Dendritic cell treated with granulocyte-macrophage colony-stimulating factor and Interleukin-4, amounts not matched to agents 40 ng/mL and 50 ng/mL, for 4 days (primary cell): ENCODE data around the gene BAIAP2L1.
A peak's percentile ranks its signal among the peaks of the same experiment; 100 is the strongest.
"Not testable (repeated sequence)": the region's sequence is repeated elsewhere in the genome, so short reads cannot be mapped to it uniquely, and the experiment has no call there.

ENCODE experiments used
- H3K27ac Mint-ChIP-seq: one replicate; pipeline ENCODE4 v1.8.0; 2022; ENCODE audit warnings: mild to moderate bottlenecking, mixed read lengths
- H3K27me3 Mint-ChIP-seq: one replicate; pipeline ENCODE4 v1.8.0; 2022; ENCODE audit warnings: mild to moderate bottlenecking, mixed read lengths
- H3K36me3 Mint-ChIP-seq: one replicate; pipeline ENCODE4 v1.8.0; 2022; ENCODE audit warnings: low read depth, mixed read lengths
- H3K4me1 Mint-ChIP-seq: one replicate; pipeline ENCODE4 v1.8.0; 2022; ENCODE audit warnings: low read depth, mixed read lengths
- H3K4me3 Mint-ChIP-seq: one replicate; pipeline ENCODE4 v1.8.0; 2022; ENCODE audit warnings: mild to moderate bottlenecking, moderate library complexity, mixed read lengths
- H3K9me3 Mint-ChIP-seq: one replicate; pipeline ENCODE4 v1.8.0; 2022; ENCODE audit warnings: mixed read lengths
- intact Hi-C: fragments of 100-400 bp; cut with micrococcal nuclease; formaldehyde crosslinking; loops from one replicate; pipeline ENCODE4 v1.15.0; 2022

The BAIAP2L1 gene

GRCh38 chr7:98414205-98414900, 13.5 kb upstream of the BAIAP2L1 start:
- H3K9me3 Mint-ChIP-seq: no peaks in the 10 kb centered on the region
- no peak overlapping the region for H3K27ac Mint-ChIP-seq
- no peaks in the 10 kb centered on the region for H3K36me3 Mint-ChIP-seq
- peaks cover 32% of the 10 kb centered on the region for H3K4me1 Mint-ChIP-seq
- intact Hi-C loops: no loop called here
- peaks cover 33% of the 10 kb centered on the region for H3K27me3 Mint-ChIP-seq
- H3K4me3 Mint-ChIP-seq: no peak overlapping the region

GRCh38 chr7:98413655-98414054, 12.8 kb upstream of the BAIAP2L1 start:
- H3K4me3 Mint-ChIP-seq, H3K9me3 Mint-ChIP-seq, H3K36me3 Mint-ChIP-seq, intact Hi-C loops, H3K27ac Mint-ChIP-seq: not testable (repeated sequence)
- Mint-ChIP-seq H3K27me3 (peaks cover 29% of the 10 kb centered on the region), H3K4me1 (peaks cover 27% of the 10 kb centered on the region)

GRCh38 chr7:98409843-98410242, 9.0 kb upstream of the BAIAP2L1 start:
- Mint-ChIP-seq H3K36me3 (no peaks in the 10 kb centered on the region), H3K9me3 (no peaks in the 10 kb centered on the region), H3K4me3 (no peak overlapping the region), H3K27me3 (peaks cover 27% of the 10 kb centered on the region), H3K27ac (no peak overlapping the region), H3K4me1 (peaks cover 6% of the 10 kb centered on the region)
- intact Hi-C loops: no loop called here

- intact Hi-C loops, H3K4me3 Mint-ChIP-seq, H3K27ac Mint-ChIP-seq, H3K4me1 Mint-ChIP-seq, H3K36me3 Mint-ChIP-seq, H3K9me3 Mint-ChIP-seq: not testable (repeated sequence)
- H3K27me3 Mint-ChIP-seq: peaks cover 30% of the 10 kb centered on the region
Measured at GRCh38 chr7:98408146-98408545, 7.3 kb upstream of the BAIAP2L1 start.

- H3K4me1 Mint-ChIP-seq: peaks cover 7% of the 10 kb centered on the region
- no peak overlapping the region for H3K27ac Mint-ChIP-seq
- intact Hi-C loops: no loop called here
- no peaks in the 10 kb centered on the region for H3K9me3 Mint-ChIP-seq
- peaks cover 39% of the 10 kb centered on the region for H3K27me3 Mint-ChIP-seq
- no peaks in the 10 kb centered on the region for H3K36me3 Mint-ChIP-seq
- H3K4me3 Mint-ChIP-seq: no peak overlapping the region
Measured at GRCh38 chr7:98406827-98407226, 5.9 kb upstream of the BAIAP2L1 start.

- Mint-ChIP-seq H3K4me3 (no peak overlapping the region), H3K36me3 (no peaks in the 10 kb centered on the region)
- intact Hi-C loops: no loop called here
Measured at GRCh38 chr7:98404840-98405239, 4.0 kb upstream of the BAIAP2L1 start.

GRCh38 chr7:98399890-98400541, 874 bp downstream of the BAIAP2L1 start:
- Mint-ChIP-seq H3K9me3 (no peaks in the 10 kb centered on the region), H3K4me1 (peaks cover 7% of the 10 kb centered on the region), H3K36me3 (no peaks in the 10 kb centered on the region), H3K4me3 (peak overlapping the region; percentile 20), H3K27ac (no peak overlapping the region), H3K27me3 (peaks cover 72% of the 10 kb centered on the region)
- intact Hi-C loops: loop anchor here (10.0 kb wide), 1 partner anchor 135 kb away; no protein-coding TSS in a partner anchor

More at GRCh38 chr7:98404840-98405239, 4.0 kb upstream of the BAIAP2L1 start:
- Mint-ChIP-seq H3K27me3 (peaks cover 48% of the 10 kb centered on the region), H3K9me3 (no peaks in the 10 kb centered on the region), H3K4me1 (peaks cover 7% of the 10 kb centered on the region), H3K27ac (no peak overlapping the region)

GRCh38 chr7:98399462-98399861, 1.4 kb downstream of the BAIAP2L1 start:
- no peaks in the 10 kb centered on the region for H3K9me3 Mint-ChIP-seq
- peaks cover 67% of the 10 kb centered on the region for H3K27me3 Mint-ChIP-seq
- intact Hi-C loops: loop anchor here (10.0 kb wide), 1 partner anchor 135 kb away; no protein-coding TSS in a partner anchor
- no peak overlapping the region for H3K27ac Mint-ChIP-seq
- no peaks in the 10 kb centered on the region for H3K36me3 Mint-ChIP-seq
- no peak overlapping the region for H3K4me3 Mint-ChIP-seq
- H3K4me1 Mint-ChIP-seq: peaks cover 5% of the 10 kb centered on the region

GRCh38 chr7:98398567-98399372, 2.1 kb downstream of the BAIAP2L1 start:
- H3K9me3 Mint-ChIP-seq: no peaks in the 10 kb centered on the region
- no peak overlapping the region for H3K27ac Mint-ChIP-seq
- H3K4me1 Mint-ChIP-seq: no peaks in the 10 kb centered on the region
- H3K4me3 Mint-ChIP-seq: no peak overlapping the region
- peaks cover 65% of the 10 kb centered on the region for H3K27me3 Mint-ChIP-seq
- H3K36me3 Mint-ChIP-seq: no peaks in the 10 kb centered on the region
- intact Hi-C loops: loop anchor here (10.0 kb wide), 1 partner anchor 134 kb away; no protein-coding TSS in a partner anchor

- intact Hi-C loops: loop anchor here (10.0 kb wide), 1 partner anchor 132 kb away; no protein-coding TSS in a partner anchor
- no peaks in the 10 kb centered on the region for H3K9me3 Mint-ChIP-seq
- H3K4me3 Mint-ChIP-seq: no peak overlapping the region
- H3K27me3 Mint-ChIP-seq: peaks cover 48% of the 10 kb centered on the region
- no peaks in the 10 kb centered on the region for H3K4me1 Mint-ChIP-seq
- no peak overlapping the region for H3K27ac Mint-ChIP-seq
- H3K36me3 Mint-ChIP-seq: no peaks in the 10 kb centered on the region
Measured at GRCh38 chr7:98396768-98397167, 4.1 kb downstream of the BAIAP2L1 start.

GRCh38 chr7:98395951-98396350, 4.9 kb downstream of the BAIAP2L1 start:
- Mint-ChIP-seq H3K4me1 (no peaks in the 10 kb centered on the region), H3K9me3 (no peaks in the 10 kb centered on the region), H3K27me3 (peaks cover 45% of the 10 kb centered on the region), H3K4me3 (no peak overlapping the region), H3K36me3 (no peaks in the 10 kb centered on the region), H3K27ac (no peak overlapping the region)
- intact Hi-C loops: loop anchor here (10.0 kb wide), 1 partner anchor 131 kb away; no protein-coding TSS in a partner anchor

GRCh38 chr7:98395481-98395880, 5.4 kb downstream of the BAIAP2L1 start:
- Mint-ChIP-seq H3K27ac (no peak overlapping the region), H3K4me1 (no peaks in the 10 kb centered on the region), H3K36me3 (no peaks in the 10 kb centered on the region), H3K27me3 (peaks cover 40% of the 10 kb centered on the region), H3K4me3 (no peak overlapping the region), H3K9me3 (no peaks in the 10 kb centered on the region)
- intact Hi-C loops: loop anchor here (10.0 kb wide), 1 partner anchor 131 kb away; no protein-coding TSS in a partner anchor

- no peaks in the 10 kb centered on the region for H3K9me3 Mint-ChIP-seq
- H3K4me3 Mint-ChIP-seq: no peak overlapping the region
Measured at GRCh38 chr7:98394377-98394836, 6.5 kb downstream of the BAIAP2L1 start.

More at GRCh38 chr7:98394377-98394836, 6.5 kb downstream of the BAIAP2L1 start:
- no peaks in the 10 kb centered on the region for H3K4me1 Mint-ChIP-seq
- H3K36me3 Mint-ChIP-seq: no peaks in the 10 kb centered on the region
- H3K27ac Mint-ChIP-seq: no peak overlapping the region
- peaks cover 31% of the 10 kb centered on the region for H3K27me3 Mint-ChIP-seq
- intact Hi-C loops: loop anchor here (10.0 kb wide), 1 partner anchor 130 kb away; no protein-coding TSS in a partner anchor
